ENCODE results near the gene DNAJB7.
"Not testable (repeated sequence)": the region's sequence is repeated elsewhere in the genome, so short reads cannot be mapped to it uniquely, and the experiment has no call there.

DNAJB7 gene

DNA sequence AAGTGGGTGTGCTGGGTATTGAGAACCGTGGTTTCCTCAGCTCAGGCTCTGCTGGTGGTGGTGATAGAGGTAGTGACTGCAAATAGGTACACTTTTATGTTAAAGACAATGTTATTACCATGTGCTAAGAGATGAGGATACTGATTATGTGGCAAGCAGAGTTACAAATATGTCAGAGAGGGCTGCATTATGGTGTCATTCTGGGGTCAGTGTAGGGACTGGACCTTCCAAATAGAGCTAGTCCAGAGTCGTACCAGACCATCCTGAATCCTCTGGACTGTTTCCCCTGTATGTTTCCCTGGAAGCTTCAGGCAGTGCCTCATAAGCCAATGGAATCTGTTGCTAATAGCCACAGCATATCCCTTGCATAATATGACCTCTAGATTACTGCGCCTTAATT lies at the start of gene DNAJB7:
DNAJB7 (minus strand) TSS at position 101 of the 400 bp plus-strand sequence. CDS start 119 bp downstream, outside the sequence.
- DNase-seq (ENCODE audit: low spot score): no peak

DNA sequence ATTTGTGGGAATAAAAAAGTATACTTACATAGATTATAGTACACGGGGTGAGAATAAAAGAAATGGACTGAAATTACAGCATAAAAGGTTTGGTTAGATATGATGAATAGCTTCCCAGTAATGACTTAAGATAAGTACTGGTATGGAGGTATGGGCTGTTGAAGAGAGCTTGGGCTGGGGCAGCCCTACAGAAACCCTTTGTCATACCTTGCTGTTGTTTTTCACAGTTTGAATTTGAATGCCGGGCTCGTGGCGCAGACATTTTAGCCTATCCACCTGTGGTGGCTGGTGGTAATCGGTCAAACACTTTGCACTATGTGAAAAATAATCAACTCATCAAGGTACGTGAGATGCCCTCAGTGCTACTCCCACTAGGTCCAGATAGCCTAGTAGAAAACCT lies 47.0 kb upstream of the DNAJB7 start:
- DNase-seq (ENCODE audit: low spot score): no peak

DNA sequence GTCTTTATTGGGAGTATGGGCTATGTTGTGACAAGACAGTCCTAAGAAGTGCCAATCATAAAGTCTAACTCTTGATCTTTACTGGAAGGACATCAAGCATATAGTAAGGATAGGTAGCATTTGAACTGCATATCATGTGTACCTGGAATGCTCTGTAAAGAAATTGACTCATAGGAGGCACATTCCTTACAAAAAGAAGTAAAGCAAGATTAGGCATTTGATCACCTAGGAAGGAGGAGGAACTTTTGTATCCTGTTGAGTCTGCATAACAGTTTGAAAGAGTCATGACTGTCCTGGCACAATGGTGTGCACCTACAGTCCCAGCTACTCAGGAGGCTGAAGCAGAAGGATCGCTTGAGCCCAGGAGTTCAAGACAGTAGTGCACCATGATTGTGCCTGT lies 42.2 kb upstream of the DNAJB7 start:
- DNase-seq (ENCODE audit: low spot score): no peak

- DNase-seq (ENCODE audit: low spot score): peak; percentile 70
These were observed 37.0 kb upstream of the DNAJB7 start for GRCh38 chr22:40898850-40899357.

DNA sequence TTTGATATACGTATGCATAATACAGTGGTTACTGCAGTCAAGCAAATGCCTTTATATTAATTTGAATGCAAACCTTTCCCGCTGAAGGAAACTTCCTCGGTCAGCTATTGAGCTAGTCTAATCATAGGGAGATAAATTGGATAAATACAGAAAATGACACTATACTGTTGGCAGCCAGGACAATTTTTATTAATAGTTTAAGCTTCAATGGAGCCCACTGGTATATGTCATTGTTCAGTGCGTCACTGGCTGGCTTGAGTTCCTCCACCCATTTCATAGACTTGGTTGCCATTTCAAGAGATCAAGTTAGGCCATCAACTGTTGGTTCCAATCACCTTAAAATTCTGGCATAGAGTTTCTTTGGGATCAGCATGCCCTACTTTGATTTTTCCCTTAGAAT lies 32.5 kb upstream of the DNAJB7 start:
- DNase-seq (ENCODE audit: low spot score): no peak

DNA sequence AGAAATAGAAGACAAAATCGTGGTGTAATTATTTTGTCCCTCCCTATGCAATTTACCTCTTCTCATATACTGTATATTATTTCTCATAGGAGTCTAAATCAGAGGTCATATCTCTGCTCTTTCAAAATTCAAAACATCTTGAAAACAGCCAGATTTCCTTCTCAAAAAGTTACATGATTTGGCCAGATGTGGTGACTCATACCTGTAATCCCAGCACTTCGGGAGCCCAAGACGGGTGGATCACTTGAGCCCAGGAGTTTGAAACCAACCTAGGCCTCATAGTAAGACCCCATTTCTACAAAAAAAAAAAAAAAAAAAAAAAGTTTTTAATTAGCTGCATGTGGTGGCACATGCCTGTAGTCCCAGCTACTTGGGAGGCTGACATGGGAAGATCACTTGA lies 29.0 kb upstream of the DNAJB7 start:
- DNase-seq (ENCODE audit: low spot score): no peak

- DNase-seq (ENCODE audit: low spot score): no peak
These were observed 27.2 kb upstream of the DNAJB7 start for GRCh38 chr22:40889116-40889515.

GRCh38 chr22:40878922-40879321 lies 17.0 kb upstream of the DNAJB7 start:
- DNase-seq (ENCODE audit: low spot score): no peak

GRCh38 chr22:40877488-40877887 lies 15.6 kb upstream of the DNAJB7 start:
- no peak for DNase-seq (ENCODE audit: low spot score)

DNA sequence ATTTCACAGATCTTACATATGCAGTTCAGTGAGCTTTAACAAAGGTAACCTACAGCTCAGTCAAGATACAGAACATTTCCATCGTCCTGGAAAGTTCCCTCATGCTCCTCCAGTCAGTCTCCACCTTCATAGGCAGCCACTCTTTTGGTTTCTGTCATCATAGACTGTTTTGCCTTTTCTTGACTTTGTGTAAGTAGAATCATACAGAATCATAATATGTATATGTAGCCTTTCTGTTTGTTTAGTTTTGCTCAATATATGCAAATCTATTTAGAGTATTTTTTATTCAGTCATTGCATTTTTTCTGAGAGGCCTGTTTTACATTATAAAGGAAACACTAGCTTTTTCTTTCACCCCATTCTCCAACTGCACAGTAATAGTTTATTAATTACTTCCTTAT lies 15.0 kb upstream of the DNAJB7 start:
- DNase-seq (ENCODE audit: low spot score): no peak

GRCh38 chr22:40875111-40875510 lies 13.2 kb upstream of the DNAJB7 start:
- no peak for DNase-seq (ENCODE audit: low spot score)

GRCh38 chr22:40874016-40874415 lies 12.1 kb upstream of the DNAJB7 start:
- no peak for DNase-seq (ENCODE audit: low spot score)

GRCh38 chr22:40868379-40868778 lies 6.5 kb upstream of the DNAJB7 start:
- not testable (repeated sequence) for DNase-seq (ENCODE audit: low spot score)

DNA sequence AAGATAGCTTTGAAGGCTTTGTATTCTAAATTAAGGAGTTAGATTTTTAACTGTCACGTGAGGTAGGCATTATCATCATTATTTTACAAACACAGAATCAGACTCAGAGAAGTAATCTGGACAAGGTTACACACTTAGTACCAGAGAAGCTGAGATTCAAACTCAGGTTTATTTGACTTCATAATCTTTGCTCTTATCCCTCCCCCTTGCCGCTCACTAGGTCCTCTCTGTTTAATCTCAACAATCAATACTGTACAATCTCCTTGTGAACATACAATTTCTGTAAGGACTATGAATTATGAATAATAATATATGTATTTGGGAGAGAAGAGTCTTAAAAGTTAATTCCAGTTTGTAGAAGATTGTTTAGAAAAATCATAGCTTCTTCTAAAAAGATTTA lies 5.2 kb upstream of the DNAJB7 start:
- DNase-seq (ENCODE audit: low spot score): no peak

DNA sequence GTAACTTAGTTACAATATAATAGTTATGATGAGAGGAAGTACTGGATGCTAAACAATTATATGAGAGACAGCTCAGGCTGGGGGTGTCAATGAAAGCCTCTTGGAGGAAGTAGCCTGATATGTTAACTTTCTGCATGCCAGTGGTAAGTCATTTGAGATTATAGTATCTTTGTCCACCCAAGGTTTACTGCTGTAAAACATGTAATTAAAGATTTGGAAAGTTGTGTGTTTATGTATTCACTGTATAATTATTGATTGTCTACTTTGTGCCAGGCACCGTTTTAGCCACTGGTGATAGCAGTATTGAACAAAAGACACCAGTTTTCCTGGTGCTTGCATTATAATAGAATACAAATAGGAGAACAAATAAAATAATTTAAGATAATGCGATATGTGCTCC lies 624 bp upstream of the DNAJB7 start:
- DNase-seq (ENCODE audit: low spot score): no peak

DNA sequence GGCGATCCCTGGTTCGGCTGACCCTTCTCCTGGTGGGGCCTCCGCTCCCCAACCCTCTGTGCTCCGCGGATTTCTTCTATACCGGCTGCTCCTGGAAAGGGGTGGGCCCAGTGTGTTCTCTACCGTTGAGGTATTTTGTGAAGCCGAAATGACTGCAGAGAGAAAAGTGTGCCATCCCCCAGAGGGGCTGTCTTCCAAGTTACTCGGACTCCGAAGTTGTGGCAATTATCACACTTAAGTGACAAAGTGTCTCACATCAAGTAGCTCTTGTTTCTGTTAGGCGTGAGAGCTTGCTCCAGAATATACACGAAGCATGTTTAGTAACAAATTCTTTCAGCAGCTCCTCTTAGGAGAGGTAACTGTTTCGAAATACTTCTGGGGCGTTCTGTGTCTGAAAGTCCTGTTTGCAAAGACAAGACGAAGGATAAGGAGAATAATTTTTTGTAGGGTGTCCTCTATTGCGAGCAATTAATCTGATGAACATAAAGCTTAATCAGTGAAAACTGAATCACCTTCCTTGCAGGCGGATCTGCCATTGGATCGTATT lies 4.5 kb downstream of the DNAJB7 start:
- no peak for DNase-seq (ENCODE audit: low spot score)

GRCh38 chr22:40856513-40857308 lies 5.2 kb downstream of the DNAJB7 start, which contains the start of the genes ST13 and XPNPEP3:
TSS of gene ST13 (minus strand) at chr22:40856639. CDS start at chr22:40856540, 99 bp downstream.
TSS of gene XPNPEP3 (plus strand) at chr22:40857148. CDS start at chr22:40857182, 34 bp downstream.
- peak; percentile 97 for DNase-seq (ENCODE audit: low spot score)

- DNase-seq (ENCODE audit: low spot score): peak; percentile 27
These were observed 5.9 kb downstream of the DNAJB7 start for GRCh38 chr22:40855979-40856512.

DNA sequence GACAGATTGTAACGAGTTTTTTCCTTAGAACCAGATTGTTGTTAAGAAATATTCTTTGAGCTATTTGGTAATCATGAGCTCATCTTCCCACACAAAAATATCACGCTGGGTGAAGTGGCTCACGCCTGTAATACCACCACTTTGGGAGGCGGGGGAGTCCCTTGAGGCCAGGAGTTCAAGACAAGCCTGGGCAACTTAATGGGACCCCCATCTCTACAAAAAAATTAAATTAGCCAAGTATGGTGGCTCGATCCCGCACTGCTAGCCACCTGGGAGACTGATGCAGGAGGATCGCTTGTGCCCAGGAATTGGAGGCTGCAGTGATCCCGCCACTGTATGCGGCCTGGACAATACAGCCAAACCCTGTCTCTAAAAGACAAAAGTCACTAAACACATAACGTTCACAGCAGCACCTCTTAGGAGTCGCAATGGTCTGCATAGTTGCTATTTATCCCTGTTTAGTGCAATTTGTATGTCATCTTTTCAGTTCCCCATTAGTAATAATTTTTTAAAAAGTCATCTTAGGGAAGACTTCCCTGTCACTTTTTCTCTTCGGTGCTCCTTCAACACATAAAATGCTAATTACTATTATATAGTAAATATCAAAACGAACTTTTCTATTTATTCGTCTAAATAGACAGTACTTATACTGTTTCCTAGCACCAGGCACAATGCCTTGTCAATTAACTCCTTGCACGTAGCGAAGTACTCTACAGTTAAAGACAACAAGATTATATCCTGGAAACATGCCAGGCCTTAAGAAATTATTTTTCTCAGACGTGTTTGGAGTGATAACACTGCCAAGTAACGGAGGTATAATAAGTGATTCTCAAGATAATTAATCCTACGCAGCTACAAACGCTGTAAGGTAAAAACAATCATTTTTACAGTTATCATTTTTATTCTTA lies 6.6 kb downstream of the DNAJB7 start:
- peak; percentile 11 for DNase-seq (ENCODE audit: low spot score)

GRCh38 chr22:40853961-40854360 lies 8.0 kb downstream of the DNAJB7 start:
- peak; percentile 9 for DNase-seq (ENCODE audit: low spot score)

DNA sequence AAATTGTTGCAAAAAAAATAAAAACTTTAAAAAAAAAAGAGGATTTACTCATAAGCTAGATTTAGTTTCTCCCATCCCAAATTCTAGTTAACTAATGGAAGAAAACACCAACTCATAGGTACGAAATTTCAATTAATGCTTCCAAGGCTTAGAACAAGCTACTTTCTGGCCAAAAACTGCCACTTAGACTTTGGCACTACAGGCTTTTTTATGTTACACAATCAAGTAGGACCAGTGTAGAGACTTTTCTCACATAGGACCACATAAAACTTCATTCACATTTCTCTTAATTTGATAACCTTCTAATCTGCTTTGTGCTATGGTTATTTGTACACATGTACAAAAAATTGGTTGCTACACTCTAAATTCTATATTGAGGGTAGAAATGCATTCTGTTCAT lies 8.6 kb downstream of the DNAJB7 start:
- DNase-seq (ENCODE audit: low spot score): no peak

GRCh38 chr22:40845816-40846215 lies 16.1 kb downstream of the DNAJB7 start:
- DNase-seq (ENCODE audit: low spot score): not testable (repeated sequence)

All from AG20443 (cell line).